A204.1 (cell line): Measurements from ENCODE around the gene CGAS.
"Not testable (repeated sequence)": the region's sequence is repeated elsewhere in the genome, so short reads cannot be mapped to it uniquely, and the experiment has no call there.

Source experiments
- FAIRE-seq: peaks from 2 replicates; lab custom pipeline; 2012; peaks lifted over from hg19 to GRCh38; lab: Jason Lieb, UNC

The CGAS gene

GRCh38 chr6:73452107-73452461 is at the start of gene CGAS:
TSS of gene CGAS (minus strand) at chr6:73452297. CDS start at chr6:73452181, 116 bp downstream.
- FAIRE-seq = no peak

- FAIRE-seq = no peak
Measured at GRCh38 chr6:73497915-73498314, 45.8 kb upstream of the CGAS start.

GRCh38 chr6:73491377-73491776 is 39.3 kb upstream of the CGAS start:
- FAIRE-seq = no peak

- FAIRE-seq = no peak
Measured at GRCh38 chr6:73487473-73487872, 35.4 kb upstream of the CGAS start.

- FAIRE-seq = no peak
Measured at GRCh38 chr6:73484438-73484837, 32.3 kb upstream of the CGAS start.

- FAIRE-seq = no peak
Measured at GRCh38 chr6:73481969-73482368, 29.9 kb upstream of the CGAS start.

GRCh38 chr6:73477407-73477806 is 25.3 kb upstream of the CGAS start:
- FAIRE-seq = no peak

- no peak for FAIRE-seq
Measured at GRCh38 chr6:73476723-73477122, 24.6 kb upstream of the CGAS start.

GRCh38 chr6:73471686-73472290 is 19.7 kb upstream of the CGAS start:
- no peak for FAIRE-seq

- FAIRE-seq = peak; percentile 90
Measured at GRCh38 chr6:73461537-73462350, 9.6 kb upstream of the CGAS start, which contains the start of gene MTO1. TSS of gene MTO1 (plus strand) at chr6:73461737. CDS start at chr6:73461855, 118 bp downstream.

GRCh38 chr6:73460056-73460455 is 8.0 kb upstream of the CGAS start:
- no peak for FAIRE-seq

GRCh38 chr6:73459474-73459873 is 7.4 kb upstream of the CGAS start:
- FAIRE-seq = not testable (repeated sequence)

GRCh38 chr6:73455865-73456629 is 4.0 kb upstream of the CGAS start:
- FAIRE-seq = no peak

GRCh38 chr6:73451223-73452106 is 632 bp downstream of the CGAS start:
- FAIRE-seq = no peak

- FAIRE-seq = no peak
Measured at GRCh38 chr6:73443555-73443954, 8.5 kb downstream of the CGAS start.

- no peak for FAIRE-seq
Measured at GRCh38 chr6:73435236-73435635, 16.9 kb downstream of the CGAS start.

GRCh38 chr6:73421534-73421933 is 30.6 kb downstream of the CGAS start:
- no peak for FAIRE-seq

GRCh38 chr6:73418081-73418741 is 33.9 kb downstream of the CGAS start:
- FAIRE-seq = no peak

GRCh38 chr6:73413102-73413501 is 39.0 kb downstream of the CGAS start:
- FAIRE-seq = no peak

- FAIRE-seq = no peak
Measured at GRCh38 chr6:73409395-73409794, 42.7 kb downstream of the CGAS start.

GRCh38 chr6:73400656-73401055 is 51.4 kb downstream of the CGAS start:
- FAIRE-seq = no peak

- no peak for FAIRE-seq
Measured at GRCh38 chr6:73395875-73396274, 56.2 kb downstream of the CGAS start.
